ENCODE data around the gene IFNA16.
"Not testable (repeated sequence)": the region's sequence is repeated elsewhere in the genome, so short reads cannot be mapped to it uniquely, and the experiment has no call there.

Gene IFNA16

GRCh38 chr9:21217211-21217610 lies at the start of gene IFNA16:
IFNA16 (minus strand) TSS chr9:21217311; CDS start chr9:21217305, 6 bp downstream.
- DNase-seq (ENCODE audit: low spot score), result not testable (repeated sequence)

GRCh38 chr9:21265421-21266189 lies 48.5 kb upstream of the IFNA16 start:
- DNase-seq (ENCODE audit: low spot score), result no peak

- no peak for DNase-seq (ENCODE audit: low spot score)
These were observed 38.6 kb upstream of the IFNA16 start for GRCh38 chr9:21255538-21256212.

GRCh38 chr9:21252721-21253547 lies 35.8 kb upstream of the IFNA16 start:
- peak; percentile 8 for DNase-seq (ENCODE audit: low spot score)

GRCh38 chr9:21251638-21252037 lies 34.5 kb upstream of the IFNA16 start:
- no peak for DNase-seq (ENCODE audit: low spot score)

- DNase-seq (ENCODE audit: low spot score), result no peak
These were observed 34.1 kb upstream of the IFNA16 start for GRCh38 chr9:21251190-21251589.

GRCh38 chr9:21244836-21245235 lies 27.7 kb upstream of the IFNA16 start:
- no peak for DNase-seq (ENCODE audit: low spot score)

- no peak for DNase-seq (ENCODE audit: low spot score)
These were observed 22.8 kb upstream of the IFNA16 start, which contains the start of gene IFNA14 for GRCh38 chr9:21239911-21240310. IFNA14 (minus strand) TSS chr9:21240005; CDS start chr9:21239935, 70 bp downstream.

GRCh38 chr9:21236360-21236714 lies 19.2 kb upstream of the IFNA16 start:
- DNase-seq (ENCODE audit: low spot score), result not testable (repeated sequence)

- peak; percentile 5 for DNase-seq (ENCODE audit: low spot score)
These were observed 18.6 kb upstream of the IFNA16 start for GRCh38 chr9:21235468-21236359.

- DNase-seq (ENCODE audit: low spot score), result no peak
These were observed 17.1 kb upstream of the IFNA16 start for GRCh38 chr9:21234153-21234687.

- DNase-seq (ENCODE audit: low spot score), result no peak
These were observed 16.1 kb upstream of the IFNA16 start for GRCh38 chr9:21233258-21233657.

GRCh38 chr9:21228122-21228521 lies 11.0 kb upstream of the IFNA16 start, which contains the start of gene IFNA17:
IFNA17 (minus strand) TSS chr9:21228222; CDS start chr9:21228173, 49 bp downstream.
- no peak for DNase-seq (ENCODE audit: low spot score)

GRCh38 chr9:21213411-21214326 lies 3.4 kb downstream of the IFNA16 start:
- not testable (repeated sequence) for DNase-seq (ENCODE audit: low spot score)

- not testable (repeated sequence) for DNase-seq (ENCODE audit: low spot score)
These were observed 5.0 kb downstream of the IFNA16 start for GRCh38 chr9:21212160-21212559.

- not testable (repeated sequence) for DNase-seq (ENCODE audit: low spot score)
These were observed 6.3 kb downstream of the IFNA16 start for GRCh38 chr9:21210782-21211181.

- no peak for DNase-seq (ENCODE audit: low spot score)
These were observed 6.8 kb downstream of the IFNA16 start for GRCh38 chr9:21210311-21210710.

- not testable (repeated sequence) for DNase-seq (ENCODE audit: low spot score)
These were observed 10.1 kb downstream of the IFNA16 start, which contains the start of gene IFNA10 for GRCh38 chr9:21207043-21207442. IFNA10 (minus strand) TSS chr9:21207143; CDS start chr9:21207097, 46 bp downstream.

- no peak for DNase-seq (ENCODE audit: low spot score)
These were observed 11.9 kb downstream of the IFNA16 start for GRCh38 chr9:21205204-21205603.

- not testable (repeated sequence) for DNase-seq (ENCODE audit: low spot score)
These were observed 15.0 kb downstream of the IFNA16 start, which contains the start of gene IFNA7 for GRCh38 chr9:21202105-21202504. IFNA7 (minus strand) TSS chr9:21202205; CDS start chr9:21202165, 40 bp downstream.
